GM21619 (cell line): Measurements from ENCODE around the gene ISL1.

Source experiments
- ATAC-seq: cut with Tn5 transposase; IDR thresholded peaks from one replicate; pipeline ENCODE4 v1.9.1; 2021; ENCODE audit not compliant: unreplicated experiment

The ISL1 gene

DNA sequence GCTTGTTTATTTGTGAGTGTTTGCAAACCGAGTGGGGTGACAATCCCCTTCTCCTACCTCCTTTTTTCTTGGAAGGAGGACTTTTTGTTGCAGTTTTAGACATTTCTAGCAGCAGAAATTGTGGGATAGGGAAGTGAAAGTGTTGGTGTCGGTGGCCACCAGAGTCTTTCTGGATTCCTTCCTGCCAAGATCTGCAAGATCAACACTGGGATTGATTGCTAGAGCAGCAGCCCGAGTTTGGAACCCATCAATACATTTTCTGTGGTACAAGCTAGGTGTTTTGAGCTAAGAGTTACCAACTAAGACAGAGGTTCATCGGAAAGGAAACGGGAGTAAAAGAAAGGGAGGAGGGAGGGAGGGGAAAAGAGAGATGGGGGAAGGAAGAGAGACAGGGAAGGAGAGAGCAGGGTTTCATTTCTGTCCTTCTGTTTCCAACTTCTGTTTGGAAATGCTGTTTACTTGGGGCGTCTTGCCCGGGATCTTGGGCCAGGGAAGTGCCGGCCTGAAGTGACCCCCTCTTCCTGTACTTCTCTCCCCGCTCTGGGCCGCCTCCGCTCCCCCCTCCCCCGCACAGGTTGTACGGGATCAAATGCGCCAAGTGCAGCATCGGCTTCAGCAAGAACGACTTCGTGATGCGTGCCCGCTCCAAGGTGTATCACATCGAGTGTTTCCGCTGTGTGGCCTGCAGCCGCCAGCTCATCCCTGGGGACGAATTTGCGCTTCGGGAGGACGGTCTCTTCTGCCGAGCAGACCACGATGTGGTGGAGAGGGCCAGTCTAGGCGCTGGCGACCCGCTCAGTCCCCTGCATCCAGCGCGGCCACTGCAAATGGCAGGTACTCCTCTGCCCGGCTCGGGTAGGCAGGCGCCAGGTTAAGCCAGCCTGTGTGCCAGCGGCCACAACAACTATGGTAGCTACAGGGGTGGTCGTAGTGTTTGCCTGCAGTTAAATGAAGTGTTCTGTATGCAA lies 4.0 kb downstream of the ISL1 start:
- ATAC-seq = no peak

DNA sequence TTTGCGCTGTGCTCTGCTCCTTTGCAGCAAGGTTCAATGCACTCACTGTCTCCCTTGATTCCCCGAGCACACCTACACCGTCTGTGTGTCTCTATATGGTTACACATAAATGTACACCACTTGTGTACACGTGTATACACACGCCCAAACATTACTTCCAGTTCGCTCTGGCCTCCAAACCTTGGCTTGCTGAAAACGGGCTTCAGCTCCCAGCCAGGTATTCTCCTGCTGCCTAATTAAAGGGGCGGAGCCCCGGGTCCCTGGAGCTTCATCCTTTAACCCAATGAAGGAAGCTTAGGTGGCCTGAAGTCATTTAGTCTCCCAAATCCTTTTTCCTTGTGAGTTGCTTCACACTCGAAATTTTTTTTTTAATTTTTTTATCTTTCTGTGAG lies 4.6 kb downstream of the ISL1 start:
- ATAC-seq = no peak

DNA sequence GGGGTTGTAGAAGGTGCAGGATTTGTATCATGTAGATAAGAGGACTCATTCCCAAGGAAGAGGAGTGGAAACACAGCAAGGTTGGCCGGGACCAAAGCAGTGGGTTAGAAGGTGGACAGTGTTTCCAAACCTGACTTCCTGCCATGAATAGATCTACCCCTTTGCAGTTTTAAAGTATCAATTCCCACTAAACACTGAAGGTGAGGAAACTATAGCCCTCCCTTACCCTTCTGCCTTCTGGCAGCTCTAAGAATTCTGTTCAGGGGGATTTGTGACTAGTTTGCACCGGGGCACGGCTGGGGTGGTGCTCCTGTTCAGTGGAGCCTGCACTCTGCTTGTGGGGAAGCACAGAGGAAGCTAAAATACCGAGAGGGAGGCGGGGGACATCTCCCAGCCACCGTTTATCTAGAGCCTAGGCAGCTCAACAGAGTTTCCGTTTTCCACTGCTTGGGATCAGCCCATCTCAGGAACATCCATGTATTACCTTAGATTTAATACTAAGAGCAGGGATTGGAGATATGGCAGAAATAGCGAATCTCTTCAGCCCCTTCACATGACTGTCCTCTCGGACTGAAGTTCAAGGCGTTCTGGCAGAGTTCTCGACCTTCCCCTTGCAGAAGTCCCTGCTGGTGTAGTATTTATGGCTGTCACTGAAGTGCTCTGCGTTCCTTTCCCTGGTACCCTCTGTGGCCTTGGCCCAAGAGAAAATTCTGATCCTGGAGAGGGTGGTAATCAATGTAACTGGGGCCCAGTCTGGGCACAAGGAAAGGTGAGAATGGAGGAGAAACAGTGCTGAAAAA lies 5.4 kb downstream of the ISL1 start:
- no peak for ATAC-seq

DNA sequence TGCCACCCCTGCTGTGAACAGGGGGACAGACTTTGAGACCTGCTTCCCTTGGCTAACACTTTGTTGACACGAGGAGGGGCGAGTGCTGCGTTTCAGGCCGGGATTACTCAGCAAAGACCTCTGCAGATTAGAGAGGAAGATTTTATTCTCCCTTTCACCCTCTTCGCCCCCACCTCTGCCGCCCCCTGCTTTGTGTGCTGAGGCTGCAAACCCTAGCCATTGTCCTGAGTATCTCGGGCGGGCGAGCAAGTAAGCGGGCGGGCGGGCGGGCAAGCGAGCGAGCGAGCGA lies 6.0 kb downstream of the ISL1 start:
- no peak for ATAC-seq

DNA sequence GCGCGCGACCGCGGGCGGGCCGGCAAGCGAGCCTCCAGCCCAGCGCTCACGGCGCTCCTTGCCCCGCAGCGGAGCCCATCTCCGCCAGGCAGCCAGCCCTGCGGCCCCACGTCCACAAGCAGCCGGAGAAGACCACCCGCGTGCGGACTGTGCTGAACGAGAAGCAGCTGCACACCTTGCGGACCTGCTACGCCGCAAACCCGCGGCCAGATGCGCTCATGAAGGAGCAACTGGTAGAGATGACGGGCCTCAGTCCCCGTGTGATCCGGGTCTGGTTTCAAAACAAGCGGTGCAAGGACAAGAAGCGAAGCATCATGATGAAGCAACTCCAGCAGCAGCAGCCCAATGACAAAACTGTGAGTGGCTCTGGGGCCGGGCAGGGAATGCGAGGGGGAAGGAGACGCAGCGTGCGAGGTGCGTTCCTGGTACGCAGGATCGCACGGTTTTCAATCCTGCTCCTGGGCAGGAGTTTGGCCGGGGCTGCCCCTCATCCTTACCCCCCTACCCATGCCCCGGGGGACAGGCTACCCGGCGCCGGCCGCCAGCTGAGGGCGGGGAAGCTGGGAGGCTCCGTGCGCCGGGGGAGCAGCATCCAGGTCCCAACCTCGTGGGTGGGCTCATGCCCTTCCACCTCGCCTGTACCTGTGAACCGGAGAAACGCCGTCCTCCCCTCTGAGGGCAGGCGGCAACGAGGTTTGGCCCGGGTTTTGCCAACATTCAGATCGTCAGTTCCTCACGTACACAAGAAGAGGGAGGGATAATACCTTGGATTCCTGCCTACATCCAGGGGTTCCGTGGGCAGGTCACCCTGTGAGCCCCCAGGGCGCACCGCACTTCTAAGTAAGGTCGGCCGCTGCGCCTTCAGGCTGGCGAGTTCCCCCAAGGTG lies 6.6 kb downstream of the ISL1 start:
- no peak for ATAC-seq

DNA sequence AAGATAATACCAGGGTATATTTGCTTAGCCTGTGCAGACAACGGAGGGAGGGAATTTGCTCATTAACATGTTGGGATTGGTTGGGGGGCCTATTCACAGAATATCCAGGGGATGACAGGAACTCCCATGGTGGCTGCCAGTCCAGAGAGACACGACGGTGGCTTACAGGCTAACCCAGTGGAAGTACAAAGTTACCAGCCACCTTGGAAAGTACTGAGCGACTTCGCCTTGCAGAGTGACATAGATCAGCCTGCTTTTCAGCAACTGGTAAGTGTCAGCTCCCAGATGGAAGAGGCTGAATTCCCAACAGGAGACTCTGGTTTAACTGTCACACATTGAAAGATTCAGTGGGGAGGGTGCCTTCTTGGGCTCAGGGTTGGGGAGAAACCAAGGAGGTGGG lies 7.9 kb downstream of the ISL1 start:
- ATAC-seq = no peak

DNA sequence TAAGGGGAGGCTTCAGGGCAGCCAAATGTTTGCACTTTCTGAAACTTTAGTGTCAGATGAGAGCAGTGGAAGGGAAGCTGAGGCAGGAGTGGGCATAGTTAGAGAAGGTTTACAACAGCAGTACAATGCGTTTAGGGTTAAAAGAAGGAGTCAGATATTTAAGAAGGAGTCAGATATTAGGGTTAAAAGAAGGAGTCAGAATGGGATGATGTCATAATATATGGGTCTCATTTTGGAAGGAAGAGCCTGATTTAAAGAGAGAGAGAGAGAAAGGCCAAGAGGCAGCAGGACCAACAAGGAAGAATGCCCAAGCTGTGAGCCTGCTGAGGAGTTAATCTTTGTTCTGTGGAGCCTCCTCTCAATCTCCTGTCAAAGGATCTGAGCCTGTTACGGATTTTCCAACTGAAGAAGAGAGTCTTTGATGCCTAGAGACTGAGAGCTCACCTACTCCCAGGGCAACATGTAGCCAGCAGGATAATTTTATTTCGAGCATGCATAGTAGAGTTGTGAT lies 9.5 kb downstream of the ISL1 start:
- ATAC-seq = no peak

DNA sequence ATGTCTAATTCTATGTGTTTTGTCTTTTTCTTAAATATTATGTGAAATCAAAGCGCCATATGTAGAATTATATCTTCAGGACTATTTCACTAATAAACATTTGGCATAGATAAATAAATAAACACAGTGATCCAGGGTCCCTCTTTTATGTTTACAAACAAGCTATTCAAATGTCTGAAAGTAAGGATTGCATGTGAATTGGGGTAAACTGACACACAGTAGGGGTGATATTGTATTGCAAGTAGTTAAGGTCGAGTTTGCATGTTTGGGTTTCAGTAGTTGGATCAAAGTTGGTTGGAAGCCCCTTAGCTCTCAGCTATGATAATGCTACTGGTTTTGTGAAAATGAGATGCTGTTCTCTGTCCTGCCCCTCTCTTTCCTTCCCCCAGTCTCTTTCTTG lies 11.4 kb downstream of the ISL1 start:
- ATAC-seq = no peak

DNA sequence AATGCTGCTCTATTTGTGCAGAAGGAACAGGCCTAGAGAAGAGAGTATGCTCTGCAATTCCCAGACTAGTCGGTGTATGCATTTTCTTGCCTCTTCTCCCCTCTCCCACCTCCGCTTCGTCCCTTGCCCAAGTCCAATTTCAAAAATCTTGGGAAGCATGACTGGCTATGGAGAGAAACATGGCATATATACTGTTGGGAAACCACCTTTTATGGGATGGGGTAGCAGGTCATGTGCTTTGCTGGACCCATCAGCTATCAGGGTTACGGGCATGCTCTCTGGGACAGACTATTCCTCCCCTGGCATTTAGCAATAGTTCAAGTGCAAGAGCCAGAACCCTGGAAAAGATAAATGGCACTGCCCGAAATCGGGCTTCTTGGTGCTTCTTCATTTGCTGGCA lies 12.0 kb downstream of the ISL1 start:
- no peak for ATAC-seq

DNA sequence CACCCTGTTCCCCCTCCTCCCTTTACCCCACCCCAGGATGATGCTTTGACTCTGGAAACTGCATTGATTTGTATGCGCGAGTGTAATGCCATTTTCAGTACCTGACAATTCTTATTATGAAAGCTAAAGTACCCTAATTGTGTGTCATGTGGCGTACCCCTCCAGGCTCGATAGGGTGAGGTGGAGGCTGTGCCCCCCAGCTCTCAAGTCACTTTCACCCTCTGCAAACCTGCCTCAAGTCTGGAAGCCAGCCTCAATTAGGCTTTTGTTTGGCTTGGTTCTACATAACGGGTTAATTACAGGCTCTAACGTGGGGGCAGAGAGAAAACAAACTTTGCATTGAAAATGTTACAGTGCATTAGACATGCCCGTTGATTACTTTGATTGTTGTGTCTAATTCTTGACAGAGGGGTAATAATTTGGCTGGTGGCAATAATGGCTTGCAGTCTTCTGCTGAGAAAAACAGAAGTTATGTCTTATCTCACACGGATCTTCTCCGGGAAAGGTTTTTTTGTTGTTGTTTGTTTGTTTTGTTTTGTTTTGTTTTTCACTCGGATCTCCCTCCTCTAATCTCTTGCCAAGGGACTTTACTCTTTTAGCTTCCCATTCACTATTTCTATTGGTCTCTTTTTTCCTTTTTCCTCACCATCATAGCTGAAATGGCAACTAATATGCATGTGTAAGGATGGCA lies 12.6 kb downstream of the ISL1 start:
- no peak for ATAC-seq

DNA sequence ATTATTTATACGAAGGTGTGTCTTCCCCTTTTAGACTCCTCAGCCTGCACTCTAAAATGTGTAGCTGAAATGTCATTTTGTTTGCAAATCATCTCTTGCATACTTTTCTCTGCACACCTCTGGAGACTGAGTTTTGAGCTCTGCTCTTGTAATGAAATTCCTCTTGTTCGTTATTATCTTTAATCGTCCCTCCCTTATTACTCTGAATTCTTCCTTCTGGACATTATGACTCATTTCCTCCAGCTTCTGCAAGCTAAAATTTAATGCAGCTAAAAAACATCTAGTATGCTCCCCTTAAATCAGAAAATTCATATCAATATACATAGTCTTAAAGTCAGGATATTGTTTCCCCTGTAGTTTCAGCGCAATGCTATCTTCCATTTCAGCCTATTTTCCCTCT lies 13.5 kb downstream of the ISL1 start:
- ATAC-seq = no peak

DNA sequence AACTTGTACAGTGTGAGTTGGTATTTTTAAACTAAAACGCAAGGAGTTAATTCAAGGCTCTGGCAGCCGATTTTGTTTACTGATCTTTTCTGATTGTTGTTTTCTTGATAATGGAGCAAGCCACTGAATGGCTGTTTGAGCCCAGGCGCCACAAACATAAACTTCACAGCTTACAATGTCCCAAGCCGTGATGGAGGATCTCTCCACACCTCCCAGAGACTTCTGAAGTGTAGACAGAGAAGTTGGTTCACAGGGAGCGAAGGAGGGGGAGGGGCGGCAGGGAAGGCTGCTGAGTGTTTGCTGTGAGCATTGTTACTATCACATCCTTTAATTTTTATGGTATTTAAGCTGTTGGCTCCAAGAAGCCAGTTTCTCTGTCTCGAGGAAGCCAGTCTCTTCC lies 14.7 kb downstream of the ISL1 start:
- no peak for ATAC-seq

DNA sequence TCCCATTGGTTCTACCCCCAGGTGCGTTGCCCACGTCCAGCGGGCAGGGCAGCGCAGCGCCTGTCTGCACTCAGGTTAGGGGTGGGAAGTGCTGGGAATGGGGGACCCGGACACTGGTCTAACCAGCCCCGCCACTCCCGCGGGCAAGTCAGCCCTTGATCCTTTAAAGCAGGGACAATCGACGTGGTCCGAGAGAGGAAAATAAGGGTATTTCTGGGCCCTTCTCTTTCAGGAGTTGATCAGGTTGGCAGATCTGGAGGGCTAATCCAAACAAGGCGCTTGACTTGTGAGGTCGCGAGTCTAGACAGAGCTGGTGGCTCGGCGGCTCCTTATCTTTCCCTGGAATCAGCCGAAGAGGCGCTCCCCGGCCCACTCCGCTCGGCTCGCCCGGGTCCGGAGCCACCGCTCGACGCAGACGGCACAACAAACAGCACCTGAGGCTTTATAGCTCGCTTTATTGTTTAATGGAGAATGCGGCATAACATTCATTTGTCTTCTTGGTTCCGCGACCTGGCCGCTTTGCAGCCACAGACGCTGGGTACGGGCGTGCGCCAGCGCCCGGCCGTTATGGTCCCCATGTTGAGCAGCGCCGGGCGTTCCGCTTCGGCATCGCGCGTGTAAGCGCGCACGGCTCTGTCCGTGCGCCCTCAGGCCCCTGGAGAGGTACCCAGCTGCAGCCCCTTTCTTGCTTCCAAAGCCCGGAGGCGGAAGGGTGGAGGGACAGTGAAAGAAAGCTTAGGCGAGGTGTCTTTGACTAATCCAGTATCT lies 15.8 kb downstream of the ISL1 start:
- ATAC-seq = no peak

DNA sequence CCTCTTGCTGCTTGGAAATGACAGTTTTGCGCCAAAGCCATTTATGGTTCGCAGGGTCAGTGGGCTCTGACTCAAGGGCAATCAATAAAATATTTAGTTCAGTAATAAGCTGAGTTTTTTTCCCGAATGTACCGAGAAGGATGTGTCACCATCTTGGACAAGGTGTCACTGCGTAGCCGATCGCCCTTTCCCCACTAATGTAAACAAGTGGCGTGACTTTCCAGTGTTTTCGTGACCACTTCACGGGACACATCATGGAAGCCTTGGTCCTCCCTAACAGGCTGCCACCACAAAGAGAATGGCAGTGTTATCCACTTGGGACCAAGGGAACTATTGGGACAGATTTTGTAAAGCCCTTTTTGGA lies 16.4 kb downstream of the ISL1 start:
- no peak for ATAC-seq

DNA sequence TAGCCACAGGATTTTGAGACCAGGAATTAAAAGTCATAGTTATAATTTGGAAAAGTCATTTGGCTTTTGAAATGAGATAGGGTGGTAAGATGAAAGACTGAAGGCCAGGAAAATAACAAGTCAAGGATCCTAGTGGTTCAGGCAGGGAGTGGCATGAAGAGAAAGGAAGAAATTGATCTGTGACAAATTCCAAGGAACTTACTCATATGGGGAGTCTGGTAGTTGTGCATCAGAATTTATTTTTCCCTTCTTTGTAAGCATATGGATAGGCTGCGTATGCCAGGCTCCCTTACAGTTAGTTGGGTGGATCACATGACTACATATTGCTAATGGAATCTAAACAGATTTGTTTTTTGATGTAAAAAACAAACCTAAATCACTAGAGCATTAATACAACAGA lies 21.0 kb downstream of the ISL1 start:
- no peak for ATAC-seq

DNA sequence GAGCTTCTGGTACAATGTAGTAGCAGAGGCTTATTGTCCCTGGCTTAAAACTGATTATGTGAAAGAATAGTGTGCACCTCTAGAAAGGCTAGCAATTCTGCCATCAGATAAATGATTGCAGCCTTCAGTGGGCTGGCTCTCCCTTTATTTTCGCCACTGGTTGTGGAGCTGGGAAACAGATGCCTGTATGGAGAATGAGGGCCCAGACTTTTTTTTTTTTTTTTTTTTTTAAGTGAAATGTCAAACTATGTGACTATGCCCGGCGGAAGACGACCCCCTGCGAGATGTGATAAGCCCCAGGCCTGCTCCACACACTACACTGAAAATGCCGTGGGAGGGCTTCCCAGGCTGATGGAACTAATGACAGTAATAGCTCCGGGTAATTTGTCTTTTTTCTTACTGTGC lies 28.7 kb downstream of the ISL1 start:
- no peak for ATAC-seq

DNA sequence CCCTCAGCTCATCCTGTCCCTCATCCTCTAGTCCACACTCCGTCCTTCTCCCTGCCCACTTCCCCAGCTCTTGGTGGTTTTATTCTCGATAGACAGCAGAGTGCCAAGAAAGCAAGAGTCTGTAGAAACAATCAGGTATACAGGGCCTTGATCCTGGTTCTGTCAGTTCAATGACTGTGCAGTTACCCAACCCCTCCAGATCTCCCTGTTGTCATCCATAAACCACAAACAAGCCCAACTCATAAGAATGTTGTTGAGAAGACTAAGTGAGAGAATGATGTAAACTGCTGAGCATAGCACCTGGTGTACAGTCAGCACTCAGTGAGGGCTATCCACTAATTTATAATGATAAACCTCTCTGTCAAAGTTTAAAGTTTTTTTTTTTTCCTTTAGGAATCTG lies 31.3 kb downstream of the ISL1 start:
- ATAC-seq = no peak

DNA sequence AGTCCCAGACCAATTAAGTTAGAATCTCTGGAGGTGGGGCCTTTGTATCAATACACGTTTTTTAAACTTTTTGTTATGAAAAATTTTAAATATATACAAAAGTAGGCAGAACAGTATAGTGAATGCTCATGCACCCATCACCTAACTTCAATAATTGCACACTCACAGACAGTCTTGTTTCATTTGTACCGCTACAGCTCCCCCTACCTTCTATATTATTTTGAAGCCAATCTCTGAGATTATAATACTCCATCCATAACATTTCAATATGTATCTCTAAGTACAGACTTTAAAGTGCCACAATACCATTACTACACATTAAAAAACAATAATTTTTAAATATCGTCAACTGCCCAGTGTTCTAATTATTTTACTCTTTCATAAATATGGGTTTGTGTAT lies 32.9 kb downstream of the ISL1 start:
- no peak for ATAC-seq

DNA sequence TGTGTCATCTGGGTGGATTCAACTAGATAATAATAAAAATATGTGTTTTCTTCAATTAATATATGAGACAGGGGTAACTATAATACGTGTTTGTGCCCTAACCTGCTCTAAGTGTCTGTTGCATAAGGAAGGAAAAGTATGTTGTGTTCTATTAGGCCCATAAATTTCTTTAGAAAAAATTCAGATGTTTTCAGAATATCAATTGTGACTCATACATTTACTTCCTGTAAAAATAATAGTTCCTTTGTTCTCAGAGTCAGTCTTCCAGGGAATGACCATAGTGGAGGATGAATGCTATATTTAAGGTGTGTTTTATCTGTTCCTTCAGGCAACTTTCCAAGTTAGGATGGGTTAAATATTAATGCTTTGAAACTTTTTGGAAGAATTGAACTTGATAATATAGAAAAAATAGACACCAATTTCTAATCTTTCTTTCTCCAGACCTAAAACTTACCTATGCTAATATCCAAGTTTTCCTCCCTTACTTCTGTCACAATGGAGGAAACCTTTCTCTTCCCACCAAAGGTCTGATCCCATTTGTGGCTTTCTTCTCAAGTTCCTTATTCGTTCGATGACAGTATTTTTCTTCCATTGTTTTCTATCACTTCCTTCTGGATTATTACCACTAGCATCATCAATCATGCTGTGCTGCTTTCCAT lies 49.9 kb downstream of the ISL1 start:
- no peak for ATAC-seq
